SK-N-SH (cell line): ENCODE results near the gene LAMTOR2.

Experiments
- CTCF ChIP-seq: fragments of 200-600 bp; sonication (generic); IDR thresholded peaks from 2 replicates; pipeline ENCODE4 v1.6.1; 2017; ENCODE audit warnings: antibody characterized with exemption, mild to moderate bottlenecking, moderate library complexity
- EZH2phosphoT487 ChIP-seq: fragments of 200-600 bp; sonication (generic); IDR thresholded peaks from 2 replicates; pipeline ENCODE4 v1.6.1; 2017; ENCODE audit warnings: low read depth, mixed run types, mild to moderate bottlenecking, antibody characterized with exemption, moderate library complexity, borderline replicate concordance
- MXI1 ChIP-seq: IDR thresholded peaks from 2 replicates; pipeline ENCODE4 v1.6.1; 2012; ENCODE audit warnings: mild to moderate bottlenecking, low read depth, low read length, improper control_type of control experiment
- NFIC ChIP-seq: IDR thresholded peaks from 2 replicates; pipeline ENCODE4 v1.4.0; 2012; ENCODE audit warnings: borderline replicate concordance
- NRF1 ChIP-seq: IDR thresholded peaks from 2 replicates; pipeline ENCODE4 v1.6.1; 2012; ENCODE audit warnings: low read depth, mild to moderate bottlenecking, low read length
- REST ChIP-seq: IDR thresholded peaks from 2 replicates; pipeline ENCODE4 v1.6.1; 2012; ENCODE audit warnings: mild to moderate bottlenecking, low read depth, low read length, moderate library complexity
- SIN3A ChIP-seq: IDR thresholded peaks from 2 replicates; pipeline ENCODE4 v1.6.1; 2012; ENCODE audit warnings: low read depth, mild to moderate bottlenecking, low read length, moderate library complexity, borderline replicate concordance
- SMC3 ChIP-seq: IDR thresholded peaks from 2 replicates; pipeline ENCODE4 v1.6.1; 2012; ENCODE audit warnings: low read depth, low read length, improper control_type of control experiment
- YY1 ChIP-seq: IDR thresholded peaks from 2 replicates; pipeline ENCODE4 v1.4.0; 2012; ENCODE audit warnings: low read depth, mild to moderate bottlenecking
- TF ChIP-seq, protein P1 (sequence below): IDR thresholded peaks from 2 replicates; pipeline ENCODE4 v1.4.0; 2012; ENCODE audit warnings: low read depth, borderline replicate concordance
- TF ChIP-seq, protein P2 (sequence below): fragments of 150-350 bp; IDR thresholded peaks from 2 replicates; pipeline ENCODE4 v1.6.1; 2016; ENCODE audit warnings: mild to moderate bottlenecking, low read depth, low read length
- TF ChIP-seq, protein P3 (sequence below): IDR thresholded peaks from 2 replicates; pipeline ENCODE4; 2012

DNA sequence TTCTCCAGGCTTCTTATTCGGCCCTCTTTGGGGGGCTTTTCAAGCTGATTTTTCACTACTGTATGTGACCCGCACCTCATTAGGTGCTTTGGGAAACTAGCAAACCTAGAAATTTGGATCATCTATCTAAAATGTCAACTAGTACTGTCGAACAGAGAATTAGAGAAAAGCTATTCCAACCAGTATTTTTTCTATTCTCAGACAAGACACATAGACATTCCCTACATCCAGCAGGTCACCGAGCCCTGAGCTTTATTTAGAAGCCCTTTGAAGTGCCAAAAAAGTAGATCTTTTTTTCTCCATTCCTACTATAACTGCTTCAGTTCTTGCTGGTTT lies 33.5 kb upstream of the LAMTOR2 start:
- TF ChIP-seq SIN3A (no peak), CTCF (no peak), YY1 (no peak), MXI1 (no peak), NFIC (no peak), SMC3 (no peak), REST (no peak), NRF1 (no peak), EZH2phosphoT487 (no peak)
- TF ChIP-seq, protein P1, sequence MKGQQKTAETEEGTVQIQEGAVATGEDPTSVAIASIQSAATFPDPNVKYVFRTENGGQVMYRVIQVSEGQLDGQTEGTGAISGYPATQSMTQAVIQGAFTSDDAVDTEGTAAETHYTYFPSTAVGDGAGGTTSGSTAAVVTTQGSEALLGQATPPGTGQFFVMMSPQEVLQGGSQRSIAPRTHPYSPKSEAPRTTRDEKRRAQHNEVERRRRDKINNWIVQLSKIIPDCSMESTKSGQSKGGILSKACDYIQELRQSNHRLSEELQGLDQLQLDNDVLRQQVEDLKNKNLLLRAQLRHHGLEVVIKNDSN, result no peak
- TF ChIP-seq, protein P2, sequence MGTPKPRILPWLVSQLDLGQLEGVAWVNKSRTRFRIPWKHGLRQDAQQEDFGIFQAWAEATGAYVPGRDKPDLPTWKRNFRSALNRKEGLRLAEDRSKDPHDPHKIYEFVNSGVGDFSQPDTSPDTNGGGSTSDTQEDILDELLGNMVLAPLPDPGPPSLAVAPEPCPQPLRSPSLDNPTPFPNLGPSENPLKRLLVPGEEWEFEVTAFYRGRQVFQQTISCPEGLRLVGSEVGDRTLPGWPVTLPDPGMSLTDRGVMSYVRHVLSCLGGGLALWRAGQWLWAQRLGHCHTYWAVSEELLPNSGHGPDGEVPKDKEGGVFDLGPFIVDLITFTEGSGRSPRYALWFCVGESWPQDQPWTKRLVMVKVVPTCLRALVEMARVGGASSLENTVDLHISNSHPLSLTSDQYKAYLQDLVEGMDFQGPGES, result no peak
- TF ChIP-seq, protein P3, sequence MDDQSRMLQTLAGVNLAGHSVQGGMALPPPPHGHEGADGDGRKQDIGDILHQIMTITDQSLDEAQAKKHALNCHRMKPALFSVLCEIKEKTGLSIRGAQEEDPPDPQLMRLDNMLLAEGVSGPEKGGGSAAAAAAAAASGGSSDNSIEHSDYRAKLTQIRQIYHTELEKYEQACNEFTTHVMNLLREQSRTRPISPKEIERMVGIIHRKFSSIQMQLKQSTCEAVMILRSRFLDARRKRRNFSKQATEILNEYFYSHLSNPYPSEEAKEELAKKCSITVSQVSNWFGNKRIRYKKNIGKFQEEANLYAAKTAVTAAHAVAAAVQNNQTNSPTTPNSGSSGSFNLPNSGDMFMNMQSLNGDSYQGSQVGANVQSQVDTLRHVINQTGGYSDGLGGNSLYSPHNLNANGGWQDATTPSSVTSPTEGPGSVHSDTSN, result no peak
